Measurements from ENCODE around the gene RAB7A. TPM values are rescaled to one million over a fixed set of nuclear protein-coding genes. Genes with fewer than 3 reads are reported as not detected.
A peak's percentile ranks its signal among the peaks of the same experiment; 100 is the strongest.
"Not testable (repeated sequence)": the region's sequence is repeated elsewhere in the genome, so short reads cannot be mapped to it uniquely, and the experiment has no call there.

Gene RAB7A
- total and polyA plus RNA-seq, 4 donors, result 127 to 271 (median 209) TPM

GRCh38 chr3:128748557-128748956 is 22.6 kb downstream of the RAB7A start:
- no peak overlapping the region for H3K9ac ChIP-seq (ENCODE audit: insufficient read depth in 1 of 2, low read length in 2 of 2)
- H3K4me3 ChIP-seq, result no peak overlapping the region
- peak; percentile 34 for ATAC-seq (ENCODE audit: insufficient read depth, low FRiP score)
- no peak for TF ChIP-seq CTCF (IDR thresholded peaks at IDR 0.05; ENCODE audit: control extremely low read depth, extremely low read depth)
- H3K27ac ChIP-seq (ENCODE audit: low read depth in 1 of 2, low read length in 1 of 2), result peak overlapping the region in 1 of 2 donors; percentile 56
- no peaks in the 10 kb centered on the region for H3K27me3 ChIP-seq (ENCODE audit: control insufficient read depth in 3 of 3, insufficient read depth in 3 of 3, low read length in 2 of 3)
- WGBS, 2 donors, result 32 to 72% methylated on average over 4 of the region's 4 CpGs
- DNase-seq, result no peak
- H3K36me3 ChIP-seq (ENCODE audit: control insufficient read depth in 4 of 4, insufficient read depth in 4 of 4, low read length in 4 of 4), result peaks cover 4 to 16% (median 6%) of the 10 kb centered on the region in 4 donors
- H3K4me1 ChIP-seq (ENCODE audit: control insufficient read depth in 5 of 5, insufficient read depth in 5 of 5, low read length in 5 of 5), result peaks cover 0 to 15% (median 0%) of the 10 kb centered on the region in 5 donors
- H3K9me3 ChIP-seq (ENCODE audit: control insufficient read depth in 4 of 4, insufficient read depth in 3 of 4, low read length in 3 of 4), result peaks cover 0 to under 1% (median 0%) of the 10 kb centered on the region in 4 donors

GRCh38 chr3:128749035-128749434 is 23.1 kb downstream of the RAB7A start:
- Histone ChIP-seq H3K9ac (ENCODE audit: insufficient read depth in 1 of 2, low read length in 2 of 2) (no peak overlapping the region), H3K27ac (ENCODE audit: low read depth in 1 of 2, low read length in 1 of 2) (no peak overlapping the region), H3K27me3 (ENCODE audit: control insufficient read depth in 3 of 3, insufficient read depth in 3 of 3, low read length in 2 of 3) (no peaks in the 10 kb centered on the region), H3K4me1 (ENCODE audit: control insufficient read depth in 5 of 5, insufficient read depth in 5 of 5, low read length in 5 of 5) (peaks cover 0 to 15% (median 0%) of the 10 kb centered on the region in 5 donors), H3K9me3 (ENCODE audit: control insufficient read depth in 4 of 4, insufficient read depth in 3 of 4, low read length in 3 of 4) (no peaks in the 10 kb centered on the region), H3K4me3 (no peak overlapping the region), H3K36me3 (ENCODE audit: control insufficient read depth in 4 of 4, insufficient read depth in 4 of 4, low read length in 4 of 4) (peaks cover 4 to 11% (median 5%) of the 10 kb centered on the region in 4 donors)
- TF ChIP-seq CTCF (IDR thresholded peaks at IDR 0.05; ENCODE audit: control extremely low read depth, extremely low read depth), result no peak
- no peak for ATAC-seq (ENCODE audit: insufficient read depth, low FRiP score)
- no peak for DNase-seq

GRCh38 chr3:128749561-128749960 is 23.6 kb downstream of the RAB7A start:
- H3K9ac ChIP-seq (ENCODE audit: insufficient read depth in 1 of 2, low read length in 2 of 2); H3K27me3 ChIP-seq (ENCODE audit: control insufficient read depth in 3 of 3, insufficient read depth in 3 of 3, low read length in 2 of 3); DNase-seq; H3K27ac ChIP-seq (ENCODE audit: low read depth in 1 of 2, low read length in 1 of 2); H3K4me3 ChIP-seq; ATAC-seq (ENCODE audit: insufficient read depth, low FRiP score); H3K36me3 ChIP-seq (ENCODE audit: control insufficient read depth in 4 of 4, insufficient read depth in 4 of 4, low read length in 4 of 4); H3K9me3 ChIP-seq (ENCODE audit: control insufficient read depth in 4 of 4, insufficient read depth in 3 of 4, low read length in 3 of 4): not testable (repeated sequence)
- peaks cover 0 to 15% (median 0%) of the 10 kb centered on the region in 5 donors for H3K4me1 ChIP-seq (ENCODE audit: control insufficient read depth in 5 of 5, insufficient read depth in 5 of 5, low read length in 5 of 5)
- 88 to 96% methylated on average over 5 of the region's 5 CpGs for WGBS, 2 donors

GRCh38 chr3:128753715-128754114 is 27.7 kb downstream of the RAB7A start:
- 53 to 64% methylated on average over 1 of the region's 1 CpG for WGBS, 2 donors
- peaks cover 0 to 12% (median under 1%) of the 10 kb centered on the region in 5 donors for H3K4me1 ChIP-seq (ENCODE audit: control insufficient read depth in 5 of 5, insufficient read depth in 5 of 5, low read length in 5 of 5)
- DNase-seq (no peak), ATAC-seq (ENCODE audit: insufficient read depth, low FRiP score) (no peak)
- H3K9me3 ChIP-seq (ENCODE audit: control insufficient read depth in 4 of 4, insufficient read depth in 3 of 4, low read length in 3 of 4), result no peaks in the 10 kb centered on the region
- H3K27ac ChIP-seq (ENCODE audit: low read depth in 1 of 2, low read length in 1 of 2), result no peak overlapping the region
- no peaks in the 10 kb centered on the region for H3K27me3 ChIP-seq (ENCODE audit: control insufficient read depth in 3 of 3, insufficient read depth in 3 of 3, low read length in 2 of 3)
- peaks cover 0 to 1% (median 0%) of the 10 kb centered on the region in 4 donors for H3K36me3 ChIP-seq (ENCODE audit: control insufficient read depth in 4 of 4, insufficient read depth in 4 of 4, low read length in 4 of 4)
- H3K4me3 ChIP-seq, result no peak overlapping the region
- no peak for TF ChIP-seq CTCF (IDR thresholded peaks at IDR 0.05; ENCODE audit: control extremely low read depth, extremely low read depth)
- H3K9ac ChIP-seq (ENCODE audit: insufficient read depth in 1 of 2, low read length in 2 of 2), result no peak overlapping the region
